HG02610 (cell line): Measurements from ENCODE around the gene DNAJC3.
"Not testable (repeated sequence)": the region's sequence is repeated elsewhere in the genome, so short reads cannot be mapped to it uniquely, and the experiment has no call there.

Experiments used
- ATAC-seq: cut with Tn5 transposase; IDR thresholded peaks from one replicate; pipeline ENCODE4 v1.9.1; 2021; ENCODE audit warnings: mild to moderate bottlenecking, moderate library complexity; ENCODE audit not compliant: unreplicated experiment

DNAJC3 gene

GRCh38 chr13:95671597-95671996, 5.3 kb upstream of the DNAJC3 start:
- ATAC-seq, result no peak

GRCh38 chr13:95676105-95676761, 706 bp upstream of the DNAJC3 start:
- ATAC-seq, result no peak

- ATAC-seq, result no peak
These were observed 776 bp downstream of the DNAJC3 start for GRCh38 chr13:95677564-95678266.

GRCh38 chr13:95678967-95679366, 2.0 kb downstream of the DNAJC3 start:
- ATAC-seq, result no peak

GRCh38 chr13:95679722-95680121, 2.8 kb downstream of the DNAJC3 start:
- ATAC-seq, result no peak

GRCh38 chr13:95684418-95684817, 7.5 kb downstream of the DNAJC3 start:
- ATAC-seq, result no peak

GRCh38 chr13:95684960-95685359, 8.0 kb downstream of the DNAJC3 start:
- ATAC-seq, result not testable (repeated sequence)

GRCh38 chr13:95689582-95689926, 12.6 kb downstream of the DNAJC3 start:
- ATAC-seq, result no peak

- ATAC-seq, result not testable (repeated sequence)
These were observed 14.0 kb downstream of the DNAJC3 start for GRCh38 chr13:95690986-95691385.

- ATAC-seq, result no peak
These were observed 20.2 kb downstream of the DNAJC3 start for GRCh38 chr13:95697052-95697680.

- no peak for ATAC-seq
These were observed 21.3 kb downstream of the DNAJC3 start for GRCh38 chr13:95698047-95698749.

- ATAC-seq, result no peak
These were observed 26.6 kb downstream of the DNAJC3 start for GRCh38 chr13:95703576-95703975.

- no peak for ATAC-seq
These were observed 27.6 kb downstream of the DNAJC3 start for GRCh38 chr13:95704510-95704909.

- ATAC-seq, result no peak
These were observed 29.4 kb downstream of the DNAJC3 start for GRCh38 chr13:95706356-95706755.

- peak; percentile 16 for ATAC-seq
These were observed 30.1 kb downstream of the DNAJC3 start for GRCh38 chr13:95707035-95707434.

GRCh38 chr13:95707442-95708390, 30.8 kb downstream of the DNAJC3 start:
- peak; percentile 44 for ATAC-seq

- no peak for ATAC-seq
These were observed 31.4 kb downstream of the DNAJC3 start for GRCh38 chr13:95708391-95708774.

- no peak for ATAC-seq
These were observed 32.0 kb downstream of the DNAJC3 start for GRCh38 chr13:95708811-95709500.

- no peak for ATAC-seq
These were observed 33.4 kb downstream of the DNAJC3 start for GRCh38 chr13:95710313-95710712.

- not testable (repeated sequence) for ATAC-seq
These were observed 35.9 kb downstream of the DNAJC3 start for GRCh38 chr13:95712846-95713245.
